ENCODE measurements around the gene BANF2. TPM values are rescaled to one million over a fixed set of nuclear protein-coding genes. Genes with fewer than 3 reads are reported as not detected.
"Not testable (repeated sequence)": the region's sequence is repeated elsewhere in the genome, so short reads cannot be mapped to it uniquely, and the experiment has no call there.

The BANF2 gene
- total RNA-seq, 1 donor from 2014 or later: not detected

GRCh38 chr20:17700637-17701036 is 871 bp downstream of the BANF2 start:
- no peak for ATAC-seq
- DNase-seq (ENCODE audit: low spot score): no peak
- intact Hi-C loops (cut with DNase I): no loop called here

- no peak for DNase-seq (ENCODE audit: low spot score)
- intact Hi-C loops (cut with DNase I): no loop called here
- no peak for ATAC-seq
These were observed 2.1 kb downstream of the BANF2 start for GRCh38 chr20:17701826-17702225.

- intact Hi-C loops (cut with DNase I): no loop called here
- DNase-seq (ENCODE audit: low spot score): no peak
These were observed 5.0 kb downstream of the BANF2 start for GRCh38 chr20:17704589-17705317.

GRCh38 chr20:17705916-17706315 is 6.2 kb downstream of the BANF2 start:
- intact Hi-C loops (cut with DNase I): no loop called here
- no peak for DNase-seq (ENCODE audit: low spot score)
- no peak for ATAC-seq

More at GRCh38 chr20:17704589-17705317, 5.0 kb downstream of the BANF2 start:
- no peak for ATAC-seq

GRCh38 chr20:17706632-17707031 is 6.9 kb downstream of the BANF2 start:
- DNase-seq (ENCODE audit: low spot score): no peak
- intact Hi-C loops (cut with DNase I): no loop called here
- no peak for ATAC-seq

- DNase-seq (ENCODE audit: low spot score); ATAC-seq; intact Hi-C loops (cut with DNase I): not testable (repeated sequence)
These were observed 8.2 kb downstream of the BANF2 start for GRCh38 chr20:17707951-17708350.

- intact Hi-C loops (cut with DNase I): no loop called here
- no peak for ATAC-seq
- no peak for DNase-seq (ENCODE audit: low spot score)
These were observed 9.1 kb downstream of the BANF2 start for GRCh38 chr20:17708675-17709360.

- intact Hi-C loops (cut with DNase I): no loop called here
- DNase-seq (ENCODE audit: low spot score) (no peak), ATAC-seq (no peak)
These were observed 9.9 kb downstream of the BANF2 start for GRCh38 chr20:17709361-17710293.

GRCh38 chr20:17710379-17711266 is 10.9 kb downstream of the BANF2 start:
- DNase-seq (ENCODE audit: low spot score) (no peak), ATAC-seq (no peak)

GRCh38 chr20:17711267-17711627 is 11.5 kb downstream of the BANF2 start:
- no peak for DNase-seq (ENCODE audit: low spot score)
- intact Hi-C loops (cut with DNase I): no loop called here
- ATAC-seq: no peak

More at GRCh38 chr20:17710379-17711266, 10.9 kb downstream of the BANF2 start:
- intact Hi-C loops (cut with DNase I): no loop called here

- ATAC-seq: no peak
- intact Hi-C loops (cut with DNase I): no loop called here
- no peak for DNase-seq (ENCODE audit: low spot score)
These were observed 12.4 kb downstream of the BANF2 start for GRCh38 chr20:17712201-17712600.

GRCh38 chr20:17712708-17713107 is 12.9 kb downstream of the BANF2 start:
- no peak for ATAC-seq

GRCh38 chr20:17714597-17714996 is 14.8 kb downstream of the BANF2 start:
- no peak for DNase-seq (ENCODE audit: low spot score)
- no peak for ATAC-seq
- intact Hi-C loops (cut with DNase I): no loop called here

More at GRCh38 chr20:17712708-17713107, 12.9 kb downstream of the BANF2 start:
- intact Hi-C loops (cut with DNase I): no loop called here
- DNase-seq (ENCODE audit: low spot score): no peak

GRCh38 chr20:17715075-17715474 is 15.3 kb downstream of the BANF2 start:
- ATAC-seq (no peak), DNase-seq (ENCODE audit: low spot score) (no peak)
- intact Hi-C loops (cut with DNase I): no loop called here

GRCh38 chr20:17716331-17716730 is 16.6 kb downstream of the BANF2 start:
- no peak for ATAC-seq
- no peak for DNase-seq (ENCODE audit: low spot score)
- intact Hi-C loops (cut with DNase I): no loop called here

GRCh38 chr20:17720755-17721154 is 21.0 kb downstream of the BANF2 start:
- DNase-seq (ENCODE audit: low spot score): no peak
- no peak for ATAC-seq
- intact Hi-C loops (cut with DNase I): no loop called here

GRCh38 chr20:17721802-17722486 is 22.2 kb downstream of the BANF2 start:
- DNase-seq (ENCODE audit: low spot score): no peak
- ATAC-seq: no peak
- intact Hi-C loops (cut with DNase I): no loop called here

Data from sciatic nerve (tissue), 2 donors.